Measurements from ENCODE around the gene NECAB2. TPM values are rescaled to one million over a fixed set of nuclear protein-coding genes. Genes with fewer than 3 reads are reported as not detected.

Gene NECAB2
- total RNA-seq, 1 experiment from 2014 or later: not detected

DNA sequence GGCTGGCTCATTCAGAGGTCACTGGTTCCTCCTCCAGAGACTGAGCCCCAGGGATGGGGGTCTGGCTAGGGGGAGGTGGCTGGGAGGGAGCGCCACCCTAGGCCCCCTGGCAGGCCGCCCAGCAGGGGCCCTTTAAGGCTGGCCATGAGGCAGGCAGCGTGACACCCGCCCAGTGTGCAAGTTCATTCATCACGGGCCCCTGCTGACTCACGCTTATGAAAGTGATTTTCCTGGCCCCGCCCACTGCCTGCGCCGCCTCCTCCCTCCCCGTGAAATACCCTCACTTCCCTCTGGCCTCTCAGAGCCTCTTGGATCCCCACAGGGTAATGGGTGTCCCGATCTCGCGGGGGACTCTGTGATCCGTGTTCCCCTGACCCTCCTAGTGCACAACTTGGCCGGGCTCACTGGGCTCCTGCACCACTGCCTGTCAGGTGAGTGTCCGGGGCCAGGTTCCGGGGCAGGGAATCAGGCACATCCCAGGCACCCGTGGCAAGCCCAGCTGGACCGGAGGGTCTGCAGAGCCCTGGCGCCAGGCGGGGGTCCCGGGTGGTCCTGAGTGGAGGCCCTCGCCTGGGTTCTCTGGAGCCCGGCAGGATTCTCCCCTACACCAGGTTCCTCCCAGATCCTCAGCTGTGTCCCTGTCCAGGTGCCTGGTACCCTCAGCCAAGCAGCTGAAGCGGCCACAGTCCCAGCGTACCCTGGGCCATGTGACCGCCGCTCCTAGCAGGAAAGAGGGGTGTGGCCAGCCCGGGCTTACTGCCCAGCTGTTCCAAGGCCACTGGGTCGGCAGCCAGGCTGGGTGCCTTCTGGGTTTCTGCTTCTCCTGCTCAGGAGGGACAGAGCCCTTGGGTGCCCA lies 14.9 kb upstream of the NECAB2 start, which contains the start of gene OSGIN1:
TSS of gene OSGIN1 (plus strand) at position 301 of the 856 bp plus-strand sequence. CDS start 4,432 bp downstream, outside the sequence.
- DNase-seq (ENCODE audit: low read depth): peak; percentile 95

DNA sequence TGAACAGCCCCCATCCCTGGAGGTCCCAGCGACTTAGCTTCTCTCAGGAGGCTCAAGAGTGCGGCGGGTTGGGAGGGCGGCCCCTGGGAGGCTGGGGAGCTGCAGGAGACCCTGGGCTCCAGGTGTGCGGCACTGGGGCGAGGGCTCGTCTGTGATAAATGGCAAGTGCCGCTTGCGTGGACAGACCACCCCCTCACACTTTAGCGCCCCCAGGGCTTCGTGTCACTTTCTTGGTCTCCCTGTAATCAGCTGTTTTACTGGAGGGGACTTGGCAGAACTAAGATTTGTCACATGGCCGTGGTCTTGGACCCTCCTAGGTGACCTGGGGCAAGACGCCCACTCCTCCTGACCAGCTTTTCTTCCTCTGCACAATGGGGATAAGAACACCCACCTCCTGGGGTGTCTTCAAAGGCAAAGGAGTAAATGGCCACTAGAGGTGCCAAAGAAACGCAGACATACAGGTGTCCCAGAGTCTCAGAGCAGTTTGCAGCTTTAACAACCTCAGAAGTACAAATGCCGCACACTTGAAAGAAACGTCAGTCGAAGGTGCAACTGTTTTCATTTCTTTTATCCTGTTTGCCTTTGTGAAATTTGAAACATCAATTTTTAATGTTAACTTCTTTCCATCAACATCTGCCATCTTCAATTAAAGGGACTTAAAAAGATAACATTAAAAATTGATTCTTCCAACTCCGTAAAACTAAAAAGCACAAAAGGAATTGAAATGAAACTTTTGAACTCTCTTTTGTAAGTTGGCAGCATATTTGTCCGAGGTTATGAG lies 14.1 kb upstream of the NECAB2 start:
- DNase-seq (ENCODE audit: low read depth): peak; percentile 39

DNA sequence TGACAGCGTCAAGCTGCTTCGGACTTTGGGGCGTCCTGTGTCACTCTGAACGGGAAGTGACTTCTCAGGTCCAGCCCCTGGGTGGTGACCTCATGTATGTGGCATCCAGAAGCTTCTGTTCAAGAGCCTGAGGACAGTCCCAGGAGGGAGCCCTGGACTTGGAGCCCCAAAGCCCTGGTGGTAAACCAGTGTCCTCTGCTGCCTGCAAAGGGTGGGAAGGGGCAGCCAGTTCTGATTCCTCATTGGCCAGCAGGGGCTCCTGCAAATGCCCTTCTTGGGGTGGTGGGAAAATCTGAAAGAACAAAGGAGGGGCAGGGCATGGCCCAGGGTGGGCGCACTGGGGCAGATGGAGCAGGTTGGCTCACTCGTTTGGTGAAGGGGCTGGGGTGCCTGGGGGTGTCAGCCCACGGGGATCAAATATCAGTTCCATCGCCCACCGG lies 13.4 kb upstream of the NECAB2 start:
- DNase-seq (ENCODE audit: low read depth): peak; percentile 65

DNA sequence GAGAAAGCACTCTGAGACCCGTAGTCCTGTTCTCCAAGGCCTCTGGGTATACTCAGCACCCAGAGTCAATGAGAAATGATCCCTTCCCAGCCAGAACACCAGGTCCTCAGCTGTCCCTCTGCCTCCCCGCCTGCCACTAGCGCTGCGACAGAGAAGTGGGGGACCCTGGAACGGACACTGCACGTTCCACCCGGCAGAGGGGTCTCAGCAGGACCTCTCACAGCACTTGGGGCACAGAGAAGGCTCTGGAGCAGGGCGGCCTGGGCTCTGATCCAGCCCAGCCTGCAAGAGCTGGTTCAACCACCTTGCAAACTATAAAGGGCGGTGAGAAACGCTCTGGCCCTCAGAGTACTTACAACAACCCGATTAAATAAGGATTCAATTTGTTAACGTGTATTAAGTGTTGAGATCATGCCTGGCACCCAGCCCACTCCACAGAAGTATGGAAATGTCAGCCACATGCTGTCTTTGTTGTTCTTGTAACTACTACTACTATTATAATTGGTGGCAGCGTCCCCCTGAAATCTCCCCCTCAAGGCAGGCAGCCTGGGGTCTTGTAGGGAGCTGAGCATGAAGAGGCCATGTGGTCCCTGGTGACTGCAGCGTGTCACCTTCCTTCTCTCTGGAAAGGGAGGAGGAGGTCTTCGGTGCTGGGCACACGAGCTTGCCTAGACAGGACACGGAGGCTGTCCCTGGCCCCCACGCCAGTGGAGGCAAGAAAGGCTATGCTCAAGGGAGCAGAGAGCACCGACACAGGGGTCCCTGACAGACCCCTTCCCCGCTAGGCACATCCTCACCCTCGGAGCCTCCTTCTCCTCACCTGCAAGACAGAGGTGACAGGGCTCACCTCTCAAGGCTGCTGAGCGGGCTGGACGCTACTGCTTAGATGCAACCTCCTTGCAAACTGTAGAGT lies 12.6 kb upstream of the NECAB2 start:
- DNase-seq (ENCODE audit: low read depth): no peak

DNA sequence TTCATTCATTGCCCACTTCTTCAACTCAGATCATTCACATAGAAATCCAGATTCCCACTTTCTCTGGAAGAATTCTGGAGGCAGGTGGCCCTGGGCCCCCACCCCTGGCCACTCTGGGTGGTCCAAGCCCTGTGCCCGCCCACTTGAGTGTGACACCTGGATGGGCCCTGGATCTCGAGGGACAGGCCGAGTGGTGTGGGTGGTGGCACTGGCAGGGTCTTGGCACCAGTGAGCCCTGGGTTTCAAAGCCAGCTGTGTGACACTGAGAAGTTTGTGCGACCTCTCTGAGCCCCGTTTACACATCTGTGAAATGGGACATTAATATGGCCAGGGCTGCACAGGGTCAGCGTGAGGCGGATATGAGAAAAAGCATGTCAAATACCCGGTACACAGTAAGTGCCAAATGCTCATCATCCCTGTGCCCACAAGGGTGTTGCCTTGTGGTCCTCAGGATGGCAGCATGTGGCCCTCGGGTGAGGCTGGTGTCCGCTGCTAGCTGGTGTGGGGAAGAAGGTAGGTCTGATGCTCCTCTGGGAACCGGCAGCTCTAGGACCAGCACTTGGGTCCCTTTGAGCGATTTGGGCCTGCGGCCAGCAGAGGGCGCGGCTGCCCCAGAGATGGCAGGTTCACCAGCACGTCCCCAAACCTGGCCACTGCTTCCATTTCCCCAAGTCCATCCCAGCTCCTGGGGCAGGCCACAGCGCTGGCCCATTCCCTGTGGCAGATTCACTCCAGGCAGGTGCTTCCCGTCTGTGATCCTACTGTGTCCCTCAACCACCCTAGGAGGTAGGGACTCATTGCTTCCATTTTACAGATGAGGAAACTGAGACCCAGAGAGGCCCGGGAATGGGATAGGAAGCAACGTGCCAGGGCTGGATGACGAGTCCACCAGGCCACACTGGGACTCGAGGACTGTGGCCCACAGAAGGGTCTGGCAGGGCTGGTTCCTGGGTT lies 11.4 kb upstream of the NECAB2 start:
- peak; percentile 68 for DNase-seq (ENCODE audit: low read depth)

DNA sequence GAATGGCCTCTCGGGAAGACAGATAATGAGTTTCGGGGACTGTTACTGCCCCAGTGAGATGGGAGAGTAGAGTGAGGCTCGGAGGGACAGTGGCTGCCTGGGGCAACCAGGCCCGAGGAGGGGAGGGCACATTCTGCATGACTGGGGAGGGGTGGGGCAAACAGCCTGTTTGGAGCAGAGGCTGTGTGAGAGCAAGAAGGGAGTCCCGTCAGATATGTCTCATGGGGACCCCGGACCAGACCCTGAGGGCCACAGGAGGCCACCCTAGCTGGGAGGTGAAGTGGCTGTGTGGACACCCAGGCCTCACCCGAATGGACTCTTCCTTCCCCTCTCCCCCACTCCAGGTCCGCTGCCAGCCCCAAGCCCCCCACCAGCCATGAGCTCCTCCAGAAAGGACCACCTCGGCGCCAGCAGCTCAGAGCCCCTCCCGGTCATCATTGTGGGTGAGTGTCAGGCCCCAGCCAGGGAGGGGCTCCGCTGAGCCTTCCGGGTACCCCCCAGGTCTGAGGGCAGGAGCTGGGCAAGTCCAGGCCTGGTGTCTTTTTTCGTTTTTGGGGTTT lies 10.7 kb upstream of the NECAB2 start:
- no peak for DNase-seq (ENCODE audit: low read depth)

DNA sequence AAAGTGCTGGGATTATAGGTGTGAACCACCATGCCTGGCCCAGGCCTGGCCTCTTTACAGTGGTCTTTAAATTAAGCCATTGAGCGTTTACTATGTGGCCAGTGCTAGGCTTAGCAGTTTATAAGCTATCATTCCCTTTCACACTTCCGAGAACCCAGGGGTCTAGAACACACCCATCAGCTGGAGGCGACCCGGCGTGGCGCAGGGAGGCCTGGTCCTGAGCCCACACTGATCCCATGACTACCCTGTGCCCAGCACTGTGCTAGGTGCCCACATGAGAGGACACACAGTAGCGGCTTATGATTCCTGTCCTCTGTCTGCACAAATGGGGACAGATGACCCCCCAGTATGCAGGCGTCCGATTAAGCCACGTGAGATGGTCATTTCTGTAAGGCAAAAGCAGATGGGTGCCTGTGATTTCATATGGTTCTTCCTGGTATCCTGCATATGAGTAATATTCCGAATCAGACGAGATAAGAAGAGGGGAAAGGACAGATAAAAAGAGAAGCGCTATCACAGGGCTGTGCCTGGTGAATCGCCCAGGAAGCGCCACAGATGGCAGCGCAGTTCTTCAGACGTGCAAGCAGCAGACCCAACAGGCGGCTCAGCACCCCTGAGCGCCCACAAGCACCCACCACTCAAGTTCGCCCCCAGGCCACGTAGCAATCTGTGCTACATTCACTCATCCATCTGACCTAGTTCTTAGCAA lies 9.8 kb upstream of the NECAB2 start:
- no peak for DNase-seq (ENCODE audit: low read depth)

DNA sequence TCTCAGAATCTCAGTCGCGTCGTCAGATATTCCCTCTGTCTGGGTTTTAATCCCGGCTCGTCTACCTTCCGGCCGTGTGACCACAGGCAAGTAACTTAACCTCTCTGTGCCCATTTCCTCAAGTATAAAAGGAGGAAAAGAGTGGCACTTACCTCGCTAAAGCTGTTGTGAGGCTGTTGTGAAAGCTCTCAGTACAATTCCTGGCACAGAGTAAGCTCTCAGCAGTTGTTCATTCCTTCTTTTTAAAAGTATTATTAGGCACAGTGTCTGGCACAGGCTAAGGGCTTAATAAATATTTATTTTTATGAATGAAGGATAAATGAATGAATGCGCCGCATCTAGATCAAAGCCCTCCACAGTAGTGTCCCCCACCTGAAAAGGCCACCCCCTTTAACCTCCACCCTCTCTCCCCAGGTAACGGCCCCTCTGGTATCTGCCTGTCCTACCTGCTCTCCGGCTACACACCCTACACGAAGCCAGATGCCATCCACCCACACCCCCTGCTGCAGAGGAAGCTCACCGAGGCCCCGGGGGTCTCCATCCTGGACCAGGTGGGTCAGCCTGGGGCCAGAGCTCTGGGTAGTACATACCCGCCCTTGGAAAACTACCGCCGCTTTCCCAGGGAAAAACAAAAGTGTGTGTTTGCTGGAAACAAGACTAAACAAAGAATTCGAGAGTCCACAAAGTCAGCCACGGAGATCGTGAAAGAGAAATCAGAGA lies 9.0 kb upstream of the NECAB2 start:
- no peak for DNase-seq (ENCODE audit: low read depth)

DNA sequence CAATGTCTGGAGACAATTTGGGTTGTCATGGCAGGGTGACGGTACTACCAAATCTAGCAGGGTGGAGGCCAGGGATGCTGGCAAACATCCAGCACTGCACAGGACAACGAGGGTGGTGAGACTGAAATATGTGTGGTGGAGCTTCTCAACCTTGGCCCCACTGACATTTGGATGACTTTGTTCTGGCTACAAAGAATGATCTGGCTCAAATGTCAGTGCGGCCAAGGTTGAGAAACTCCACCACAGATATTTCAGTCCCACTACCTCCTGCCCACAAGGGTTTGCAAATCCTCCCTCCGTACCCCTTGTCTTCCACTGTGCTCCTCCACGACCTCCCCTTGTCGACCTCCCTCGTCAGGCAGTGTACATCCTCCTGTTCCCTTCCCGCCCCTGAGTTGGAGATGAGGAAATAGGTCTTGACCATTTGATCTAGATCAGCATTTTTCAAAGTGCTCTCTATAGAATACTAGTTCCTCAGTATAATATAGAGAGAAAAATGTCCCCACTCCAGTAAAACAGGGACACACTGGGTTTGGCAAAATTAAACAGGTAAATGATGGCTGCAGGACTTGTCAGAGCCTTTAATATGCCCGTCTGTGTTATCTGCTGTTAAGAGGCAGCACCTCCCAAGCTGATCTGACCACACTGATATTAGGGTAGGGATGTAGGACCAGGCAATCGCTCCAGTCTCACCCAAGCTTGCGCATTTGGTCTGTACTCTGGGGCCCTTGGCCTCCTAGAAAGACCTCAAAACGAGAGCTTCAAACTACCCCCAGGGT lies 8.2 kb upstream of the NECAB2 start:
- no peak for DNase-seq (ENCODE audit: low read depth)

DNA sequence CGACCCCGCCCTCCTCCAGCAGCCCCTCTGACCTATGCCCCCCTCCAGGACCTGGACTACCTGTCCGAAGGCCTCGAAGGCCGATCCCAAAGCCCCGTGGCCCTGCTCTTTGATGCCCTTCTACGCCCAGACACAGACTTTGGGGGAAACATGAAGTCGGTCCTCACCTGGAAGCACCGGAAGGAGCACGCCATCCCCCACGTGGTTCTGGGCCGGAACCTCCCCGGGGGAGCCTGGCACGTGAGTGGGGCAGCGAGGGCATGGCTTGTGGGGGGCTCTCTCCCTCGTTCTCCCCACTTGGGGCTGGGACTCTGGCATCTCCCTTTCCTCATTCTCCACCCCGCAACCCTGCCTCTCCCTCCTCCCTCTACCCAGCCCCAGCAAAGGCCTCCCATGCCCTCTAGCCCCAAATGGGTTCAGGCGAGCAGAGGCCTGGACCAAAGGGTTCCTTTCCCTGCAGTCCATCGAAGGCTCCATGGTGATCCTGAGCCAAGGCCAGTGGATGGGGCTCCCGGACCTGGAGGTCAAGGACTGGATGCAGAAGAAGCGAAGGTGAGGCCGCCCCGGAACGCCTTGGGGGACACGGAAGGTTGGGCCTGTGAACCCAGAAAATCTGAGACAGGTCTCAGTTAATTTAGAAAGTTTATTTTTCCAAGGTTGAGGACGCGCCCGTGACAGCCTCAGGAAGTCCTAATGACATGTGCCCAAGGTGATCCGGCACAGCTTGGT lies 7.4 kb upstream of the NECAB2 start:
- DNase-seq (ENCODE audit: low read depth): no peak

DNA sequence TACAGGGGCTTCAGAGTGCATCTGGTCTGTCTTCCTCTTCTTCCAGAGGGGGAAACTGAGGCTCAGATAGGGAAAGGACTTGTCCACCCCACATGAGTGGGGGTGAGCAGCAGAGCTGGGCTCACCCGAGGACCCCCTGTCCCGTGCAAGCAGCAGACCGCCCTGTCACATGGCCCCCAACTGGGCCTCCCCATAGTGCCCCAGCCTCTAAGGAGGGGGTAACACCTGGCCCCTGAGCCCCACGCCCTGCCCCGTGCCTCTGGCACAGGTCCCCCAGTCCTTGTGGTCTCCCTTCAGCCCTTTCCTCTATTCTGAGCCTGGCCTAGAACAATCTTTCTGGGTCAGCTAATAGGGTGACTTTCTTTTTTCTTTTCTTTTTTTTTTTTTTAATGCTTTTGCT lies 6.5 kb upstream of the NECAB2 start:
- DNase-seq (ENCODE audit: low read depth): no peak

DNA sequence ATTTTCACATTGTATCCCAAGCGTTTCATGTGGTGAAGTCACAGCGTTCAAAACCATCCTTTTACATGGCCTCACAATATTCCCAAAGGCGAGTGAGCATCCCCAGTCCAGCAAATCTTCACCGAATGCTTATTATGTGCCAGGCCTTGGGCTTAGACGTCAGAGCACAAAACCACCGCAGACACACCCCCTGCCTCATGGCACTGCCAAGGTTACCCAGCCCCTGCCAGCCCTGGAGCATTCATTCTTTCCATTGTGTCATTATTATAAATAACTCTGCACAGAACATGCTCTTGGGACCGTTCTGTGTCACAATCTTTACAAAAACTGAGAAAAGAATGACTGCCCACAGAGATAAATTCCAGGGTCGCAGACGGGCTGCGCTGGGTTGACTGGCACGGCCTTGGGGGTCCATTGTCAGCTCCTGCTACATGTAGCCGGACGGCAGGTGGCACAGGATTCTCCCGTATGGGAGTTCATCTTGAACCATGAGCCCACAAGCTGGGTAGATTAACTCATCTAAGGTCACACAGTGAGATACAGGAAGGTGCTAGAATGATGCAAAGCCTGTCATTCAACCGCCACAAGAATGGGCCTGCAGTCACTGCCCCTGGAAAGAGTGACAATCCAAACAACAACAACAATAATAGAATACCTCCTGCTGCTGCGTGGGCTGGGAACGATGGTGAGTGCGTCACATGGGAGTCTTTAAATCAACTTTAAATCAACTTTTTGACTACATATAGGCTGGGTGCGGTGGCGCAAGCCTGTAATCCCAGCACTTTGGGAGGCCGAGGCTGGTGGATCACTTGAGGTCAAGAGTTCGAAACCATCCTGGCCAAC lies 4.5 kb upstream of the NECAB2 start:
- no peak for DNase-seq (ENCODE audit: low read depth)

DNA sequence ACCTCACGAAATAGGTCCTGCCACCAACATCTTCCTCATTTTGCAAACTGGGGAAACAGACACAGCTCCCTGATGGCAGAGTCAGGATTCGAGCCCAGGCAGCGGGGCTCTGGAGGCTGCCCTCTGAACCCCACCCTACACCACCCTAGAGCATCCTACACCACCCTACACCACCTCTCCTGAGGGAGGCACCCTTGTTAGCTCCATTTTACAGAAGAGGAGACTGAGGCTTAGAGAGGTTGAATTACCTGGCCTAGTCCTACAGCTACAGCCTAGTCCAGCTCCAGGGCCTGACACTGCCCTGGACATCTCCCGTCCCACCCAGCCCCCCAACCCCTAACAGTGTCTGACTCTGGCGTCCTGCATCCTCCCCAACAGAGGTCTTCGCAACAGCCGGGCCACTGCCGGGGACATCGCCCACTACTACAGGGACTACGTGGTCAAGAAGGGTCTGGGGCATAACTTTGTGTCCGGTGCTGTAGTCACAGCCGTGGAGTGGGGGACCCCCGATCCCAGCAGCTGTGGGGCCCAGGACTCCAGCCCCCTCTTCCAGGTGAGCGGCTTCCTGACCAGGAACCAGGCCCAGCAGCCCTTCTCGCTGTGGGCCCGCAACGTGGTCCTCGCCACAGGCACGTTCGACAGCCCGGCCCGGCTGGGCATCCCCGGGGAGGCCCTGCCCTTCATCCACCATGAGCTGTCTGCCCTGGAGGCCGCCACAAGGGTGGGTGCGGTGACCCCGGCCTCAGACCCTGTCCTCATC lies 3.2 kb upstream of the NECAB2 start:
- DNase-seq (ENCODE audit: low read depth): no peak

DNA sequence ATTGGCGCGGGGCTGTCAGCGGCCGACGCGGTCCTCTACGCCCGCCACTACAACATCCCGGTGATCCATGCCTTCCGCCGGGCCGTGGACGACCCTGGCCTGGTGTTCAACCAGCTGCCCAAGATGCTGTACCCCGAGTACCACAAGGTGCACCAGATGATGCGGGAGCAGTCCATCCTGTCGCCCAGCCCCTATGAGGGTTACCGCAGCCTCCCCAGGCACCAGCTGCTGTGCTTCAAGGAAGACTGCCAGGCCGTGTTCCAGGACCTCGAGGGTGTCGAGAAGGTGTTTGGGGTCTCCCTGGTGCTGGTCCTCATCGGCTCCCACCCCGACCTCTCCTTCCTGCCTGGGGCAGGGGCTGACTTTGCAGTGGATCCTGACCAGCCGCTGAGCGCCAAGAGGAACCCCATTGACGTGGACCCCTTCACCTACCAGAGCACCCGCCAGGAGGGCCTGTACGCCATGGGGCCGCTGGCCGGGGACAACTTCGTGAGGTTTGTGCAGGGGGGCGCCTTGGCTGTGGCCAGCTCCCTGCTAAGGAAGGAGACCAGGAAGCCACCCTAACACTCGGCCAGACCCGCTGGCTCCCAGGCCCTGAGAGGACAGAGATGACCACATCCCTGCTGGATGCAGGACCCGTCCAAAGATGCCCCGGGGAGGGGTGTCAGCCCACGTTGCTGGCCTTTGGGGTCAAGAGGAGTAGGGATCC lies 2.4 kb upstream of the NECAB2 start:
- DNase-seq (ENCODE audit: low read depth): no peak

DNA sequence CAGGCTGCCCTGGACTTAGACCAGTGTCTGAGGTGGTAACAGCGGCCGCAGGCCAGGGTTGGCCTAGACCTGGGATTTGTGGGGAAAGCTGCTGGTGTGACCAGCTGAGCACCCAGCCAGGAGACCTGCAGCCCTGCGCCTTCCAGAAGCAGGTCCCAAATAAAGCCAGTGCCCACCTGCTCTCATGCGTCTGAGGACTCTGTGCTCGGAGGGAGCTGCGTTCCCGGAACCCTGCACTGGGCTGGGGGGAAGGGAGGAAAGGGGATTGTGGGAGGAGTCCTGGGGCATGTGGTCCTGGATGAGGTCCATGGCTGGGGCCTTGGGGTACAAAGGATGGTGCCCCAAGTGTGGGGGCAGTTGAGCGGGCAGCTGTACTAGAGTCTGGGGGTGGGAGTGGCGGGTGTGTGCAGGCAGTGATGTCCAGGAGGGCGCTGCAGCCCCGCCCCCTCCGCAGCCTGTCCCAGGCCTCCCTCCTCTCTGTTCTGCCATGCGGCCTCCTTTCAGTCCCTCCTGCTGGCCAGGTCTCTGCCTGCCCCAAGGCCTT lies 1.8 kb upstream of the NECAB2 start:
- no peak for DNase-seq (ENCODE audit: low read depth)

Data from RPMI7951 (cell line).